Activated CD4-positive, CD25-positive, alpha-beta regulatory T cell treated with anti-CD3 and anti-CD28 coated beads, Interleukin-2, amount 50 U/mL, for 16 hours (primary cell): ENCODE measurements around the gene HOXA3.

Source experiments
- DNase-seq: peaks from one replicate; pipeline ENCODE4 v3.0.0-alpha.2; 2020; ENCODE audit warnings: low read depth, low spot score

Gene HOXA3

GRCh38 chr7:27115221-27116026 lies 37.0 kb downstream of the HOXA3 start:
- no peak for DNase-seq

GRCh38 chr7:27114881-27115220 lies 37.5 kb downstream of the HOXA3 start:
- DNase-seq: no peak

DNA sequence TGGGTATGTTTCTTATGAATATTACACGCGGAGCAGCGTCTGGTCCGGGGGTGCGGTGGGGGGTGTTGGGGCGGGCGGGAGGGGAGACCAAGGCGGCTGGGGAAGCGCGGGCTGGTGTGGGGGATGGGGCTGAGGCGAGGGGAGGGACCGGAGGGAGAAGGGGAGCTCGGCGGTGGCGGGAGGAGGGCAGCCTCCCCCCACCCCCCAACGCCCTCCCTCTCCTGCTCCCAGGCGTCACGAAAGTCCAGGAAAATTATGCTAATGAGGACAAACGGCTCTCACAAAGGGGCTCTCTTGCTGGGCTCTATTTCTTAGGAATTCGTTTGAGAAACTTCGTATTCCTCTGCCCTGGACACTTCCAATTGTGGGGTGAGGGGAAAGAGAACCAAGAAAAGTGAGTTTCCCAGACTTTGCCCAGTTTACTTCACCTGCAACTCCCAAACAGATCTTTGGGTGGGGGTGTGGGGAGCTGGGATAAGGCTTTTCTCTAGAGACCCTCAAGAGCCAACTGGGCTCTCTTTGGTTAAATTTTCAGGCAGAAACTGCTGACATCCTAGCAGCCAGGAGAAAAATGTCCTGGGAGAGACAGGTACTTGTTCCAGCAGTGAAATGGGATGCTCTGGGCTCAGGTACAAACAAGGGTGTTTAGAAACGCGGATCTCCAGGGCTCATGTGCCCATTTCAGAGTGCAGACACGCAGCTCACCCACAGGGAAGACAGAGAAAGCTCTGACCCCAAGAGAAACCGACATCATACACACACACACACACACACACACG lies 38.2 kb downstream of the HOXA3 start:
- DNase-seq: no peak

DNA sequence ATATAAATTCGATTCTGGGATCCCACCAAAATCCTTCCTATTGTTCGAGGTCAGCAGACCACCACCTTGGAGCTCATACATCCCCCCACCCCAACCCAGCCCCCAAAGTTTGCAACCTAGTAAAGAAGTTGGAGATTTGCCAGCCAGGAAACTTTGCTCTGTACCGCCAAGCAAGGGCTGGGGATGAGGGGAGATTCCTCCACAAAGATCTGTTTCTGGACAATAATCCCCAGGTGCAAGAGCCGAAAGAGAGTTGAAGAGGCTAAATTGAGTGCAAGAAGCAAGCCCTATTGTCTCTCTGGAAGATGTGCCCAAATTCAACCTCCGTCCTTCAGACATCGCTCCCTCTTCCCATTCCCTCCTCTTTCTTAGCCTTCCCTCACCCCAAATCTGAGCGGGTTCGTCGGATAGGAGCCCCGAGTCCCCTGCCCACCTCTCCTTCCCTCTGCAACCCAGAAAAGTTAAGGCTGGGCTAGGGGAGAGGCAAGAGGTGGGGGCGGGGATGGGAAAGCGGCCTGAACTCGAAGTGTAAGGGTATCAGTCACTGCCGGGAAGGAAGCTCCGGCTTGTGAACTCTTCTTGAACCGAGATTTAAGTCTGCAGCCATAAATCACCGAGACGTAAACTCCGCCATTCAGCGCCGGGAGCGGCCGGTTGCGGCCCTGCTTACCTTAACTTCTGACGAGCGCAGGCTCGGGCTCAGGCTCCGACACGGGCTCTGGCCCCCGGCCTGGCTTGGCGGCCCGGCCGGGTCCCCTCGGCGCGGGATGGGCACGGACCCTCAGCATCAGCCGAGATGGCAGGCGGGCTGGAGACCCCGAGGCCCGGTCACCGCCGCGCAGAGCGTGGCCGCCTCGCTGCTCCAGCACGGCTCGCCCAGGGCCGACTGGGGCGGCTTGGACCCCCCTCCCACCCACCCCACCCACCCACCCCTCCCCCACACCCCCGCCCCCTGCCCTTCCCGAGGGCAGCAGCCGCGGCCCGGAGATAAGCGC lies 39.1 kb downstream of the HOXA3 start:
- DNase-seq: no peak

DNA sequence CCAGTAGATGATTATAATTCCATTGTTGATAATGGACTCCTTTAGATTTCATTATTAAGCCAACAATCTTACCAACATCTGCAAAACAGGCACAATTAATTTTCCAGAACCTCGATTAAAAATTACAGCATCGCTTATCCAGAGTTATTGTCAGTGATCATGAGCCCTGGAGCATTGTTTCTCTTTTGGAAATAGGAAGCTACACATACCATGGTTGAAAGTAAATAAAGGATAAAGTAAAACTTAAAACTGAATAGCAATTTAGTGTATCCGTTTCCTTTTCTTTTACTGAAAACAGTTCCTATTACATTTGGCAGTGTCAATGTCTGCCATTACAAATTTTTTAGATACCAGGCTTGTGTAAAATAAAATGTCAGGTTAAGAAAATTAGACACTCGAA lies 40.0 kb downstream of the HOXA3 start:
- DNase-seq: no peak

GRCh38 chr7:27111751-27112277 lies 40.6 kb downstream of the HOXA3 start:
- no peak for DNase-seq

- no peak for DNase-seq
Observed at GRCh38 chr7:27111042-27111750, 41.2 kb downstream of the HOXA3 start.

- no peak for DNase-seq
Observed at GRCh38 chr7:27110186-27111031, 42.0 kb downstream of the HOXA3 start.

GRCh38 chr7:27109466-27110185 lies 42.8 kb downstream of the HOXA3 start:
- DNase-seq: no peak

DNA sequence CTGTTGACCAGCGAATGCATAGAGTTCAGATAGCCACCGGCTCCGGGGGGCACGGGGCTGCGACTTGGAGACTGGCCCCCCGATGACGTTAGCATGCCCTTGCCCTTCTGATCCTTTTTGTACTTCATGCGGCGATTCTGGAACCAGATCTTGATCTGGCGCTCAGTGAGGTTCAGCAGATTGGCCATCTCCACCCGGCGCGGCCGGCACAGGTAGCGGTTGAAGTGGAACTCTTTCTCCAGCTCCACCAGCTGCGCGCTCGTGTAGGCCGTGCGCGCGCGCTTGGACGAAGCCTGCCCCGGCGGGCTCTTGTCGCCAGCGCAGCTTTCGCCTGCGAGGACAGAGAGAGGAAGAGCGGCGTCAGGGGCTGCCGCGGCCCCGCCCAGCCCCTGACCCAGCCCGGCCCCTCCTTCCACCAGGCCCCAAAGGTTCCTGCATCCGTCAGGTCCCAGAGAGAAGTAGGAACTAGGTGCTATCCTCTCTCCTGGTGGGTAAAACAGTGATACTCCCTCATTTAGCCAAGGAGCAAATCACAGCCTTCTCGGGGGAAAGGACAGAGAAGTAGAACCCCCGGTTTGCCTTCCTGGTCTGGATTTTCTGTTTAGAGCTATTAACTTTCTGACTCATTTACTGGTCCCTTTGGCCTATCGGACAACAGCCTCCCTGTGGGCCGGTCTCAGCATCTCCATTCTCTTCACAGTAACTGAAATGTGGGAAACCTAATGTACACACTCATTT lies 43.8 kb downstream of the HOXA3 start:
- no peak for DNase-seq

DNA sequence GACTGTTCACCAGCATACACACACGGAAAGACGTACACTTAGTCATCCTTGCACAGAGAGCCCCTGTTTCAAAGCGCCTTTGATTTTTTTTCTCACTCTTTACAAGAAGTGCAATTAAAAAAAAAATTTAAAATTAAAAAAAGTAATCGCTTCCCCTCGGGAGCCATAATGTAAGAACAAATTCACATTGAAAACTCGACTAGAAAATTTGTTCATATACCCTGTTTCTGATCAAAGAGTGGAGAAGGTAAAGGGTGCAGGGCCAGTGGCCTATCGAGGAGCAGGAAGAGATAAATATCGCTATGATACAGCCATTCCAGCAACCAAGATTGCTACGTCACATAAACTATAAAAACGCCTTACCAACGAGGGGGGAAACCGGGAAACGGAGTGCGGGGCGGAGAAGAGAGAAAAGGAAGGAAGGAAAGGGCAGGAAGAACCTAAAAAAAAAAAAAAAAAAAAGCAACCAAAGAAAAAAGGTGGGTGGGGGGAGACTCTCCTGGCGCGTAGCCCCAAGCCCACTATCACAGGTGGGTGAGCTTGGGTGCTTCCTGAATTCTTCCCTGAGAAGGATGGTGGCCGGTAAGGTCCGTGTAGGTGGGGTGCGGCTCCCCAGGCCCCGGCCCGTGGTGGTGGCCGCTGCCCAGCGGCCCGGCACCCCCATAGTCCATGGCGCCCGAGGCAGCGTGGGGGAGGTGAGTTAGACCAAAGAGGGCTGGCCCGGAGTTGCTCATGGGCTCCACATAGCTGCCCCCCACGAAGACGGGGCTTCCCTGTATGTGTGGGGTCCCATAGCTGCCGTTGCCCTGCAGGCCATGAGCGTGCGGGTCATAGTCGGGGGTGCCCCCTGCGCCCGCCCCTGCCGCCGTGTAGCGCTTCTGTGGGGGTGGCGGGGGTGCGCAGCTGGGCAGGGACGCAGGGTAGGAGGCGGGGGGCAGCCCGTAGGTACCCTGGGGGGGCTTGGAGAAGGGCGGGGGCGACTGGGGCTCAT lies 44.7 kb downstream of the HOXA3 start:
- no peak for DNase-seq

DNA sequence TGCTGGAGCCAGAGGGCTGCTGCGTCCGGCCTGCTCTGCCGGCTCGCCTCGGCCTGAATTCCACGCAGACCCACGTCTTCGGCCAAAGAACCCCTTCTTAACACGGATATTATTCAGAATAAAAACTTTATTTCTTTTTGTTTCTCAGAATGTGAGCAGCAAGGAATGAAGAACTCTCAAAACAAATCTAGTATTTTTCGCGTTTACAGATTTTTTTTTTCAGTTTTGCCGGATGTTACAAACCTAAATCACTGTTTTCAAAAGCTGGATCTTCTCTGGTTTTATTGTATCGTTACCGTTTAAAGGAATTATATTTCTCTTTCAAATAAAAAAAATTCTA lies 45.5 kb downstream of the HOXA3 start:
- DNase-seq: no peak

DNA sequence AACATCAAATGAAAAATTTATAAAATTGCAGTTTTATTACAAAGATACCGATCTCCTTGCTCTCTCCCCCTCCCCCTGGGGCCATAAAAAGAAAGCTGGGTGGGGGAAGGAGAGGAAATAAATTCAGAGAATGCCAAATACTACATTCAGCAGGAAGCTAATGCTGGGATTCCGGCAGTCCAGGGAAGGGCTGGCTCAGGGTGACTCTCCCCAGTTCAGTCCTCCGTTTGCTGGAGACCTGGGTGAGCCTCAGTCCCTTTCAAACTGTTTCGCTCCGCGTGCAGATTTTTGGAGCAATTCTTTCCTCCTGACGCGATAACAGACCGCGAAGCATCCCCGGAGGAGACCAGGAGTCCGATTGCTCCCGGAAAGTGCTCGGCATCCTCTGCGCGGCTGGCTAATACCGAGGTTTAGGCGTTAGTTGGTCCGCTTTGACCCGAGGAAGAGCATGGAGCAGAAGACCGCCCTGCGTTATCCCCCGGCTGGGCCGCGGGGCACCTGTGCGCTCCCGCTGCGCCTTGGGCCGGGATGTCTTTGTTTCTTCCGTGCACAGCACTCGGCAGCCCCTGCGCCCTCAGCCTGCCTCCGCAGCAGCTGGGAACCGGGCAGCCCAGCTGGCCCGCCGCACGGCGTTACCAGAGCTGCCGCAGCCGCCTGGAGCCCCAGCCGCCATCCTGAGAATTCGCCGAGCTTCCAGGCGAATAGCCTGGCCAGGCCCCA lies 46.0 kb downstream of the HOXA3 start:
- DNase-seq: no peak

DNA sequence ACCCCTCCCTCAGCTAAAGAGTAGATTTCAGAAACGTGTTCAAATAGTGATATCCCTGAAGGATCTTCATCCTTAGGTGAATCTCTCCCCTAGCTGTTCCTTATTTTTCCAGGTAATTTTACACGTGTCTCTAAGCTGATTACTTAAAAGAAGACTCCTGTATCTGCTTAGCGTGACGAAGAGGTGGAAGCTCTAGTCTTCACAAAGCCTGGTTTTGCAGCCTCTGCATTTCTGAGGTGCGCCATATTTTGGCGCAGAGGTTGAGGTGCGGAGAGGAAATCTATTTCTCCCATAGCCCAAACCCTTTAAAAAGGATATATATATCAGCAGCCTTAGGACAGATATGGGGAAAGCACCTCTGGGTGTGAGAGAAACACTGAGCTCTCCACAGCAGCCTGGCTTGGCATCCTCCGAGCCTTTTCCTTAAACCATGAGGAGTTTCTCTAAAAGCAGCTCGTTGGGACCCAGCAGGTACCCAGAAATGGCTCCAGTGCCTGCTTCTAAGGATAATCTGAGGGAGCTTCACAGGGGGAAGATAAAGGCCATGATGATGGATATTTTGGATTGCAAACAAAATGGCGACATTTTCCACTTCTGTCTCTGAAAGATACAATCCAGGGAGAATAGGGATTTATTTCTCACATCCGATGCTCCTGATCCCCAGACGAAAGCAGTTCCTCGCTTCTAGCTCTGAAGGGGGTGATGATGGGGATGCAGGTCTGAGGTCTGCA lies 46.9 kb downstream of the HOXA3 start:
- no peak for DNase-seq

GRCh38 chr7:27104341-27105058 lies 47.9 kb downstream of the HOXA3 start:
- no peak for DNase-seq
